Spleen (tissue), 11 donors: ENCODE data around the gene MGRN1. TPM values are rescaled to one million over a fixed set of nuclear protein-coding genes. Genes with fewer than 3 reads are reported as not detected.

Experiments
- DNase-seq: peaks from one replicate; pipeline ENCODE4 v3.0.0-alpha.2; 2020
- H3K27ac ChIP-seq, 8 donors: fragments of 200-600 bp; sonication (generic) in 7 of 8; 1 replicate in 4 of 8; 2 replicates in 4 of 8; pipeline versions ENCODE4 v1.5.0 to v1.8.0; 2016 to 2021; ENCODE audit warnings: inconsistent platforms in 4 of 8, mild to moderate bottlenecking in 4 of 8, moderate library complexity in 1 of 8
- H3K27me3 ChIP-seq, 7 donors: fragments of 200-600 bp; sonication (generic) in 6 of 7; replicated peaks in 1 of 7; 1 replicate in 4 of 7; 2 replicates in 3 of 7; pipeline versions ENCODE4 v1.5.0 to v1.8.0; 2016 to 2021; ENCODE audit warnings: inconsistent platforms in 3 of 7, mild to moderate bottlenecking in 1 of 7
- H3K36me3 ChIP-seq, 6 donors: fragments of 200-600 bp; sonication (generic) in 5 of 6; 1 replicate in 4 of 6; 2 replicates in 2 of 6; pipeline versions ENCODE4 v1.5.0 to v1.8.0; 2016 to 2021; ENCODE audit warnings: inconsistent platforms in 2 of 6
- H3K4me1 ChIP-seq, 6 donors: fragments of 200-600 bp; sonication (generic) in 5 of 6; 1 replicate in 3 of 6; 2 replicates in 3 of 6; pipeline versions ENCODE4 v1.5.0 to v1.8.0; 2016 to 2021; ENCODE audit warnings: inconsistent platforms in 3 of 6
- H3K4me3 ChIP-seq, 8 donors: fragments of 200-600 bp; sonication (generic) in 7 of 8; 1 replicate in 4 of 8; 2 replicates in 4 of 8; pipeline versions ENCODE4 v1.5.0 to v1.8.0; 2016 to 2021; ENCODE audit warnings: inconsistent platforms in 4 of 8, mild to moderate bottlenecking in 4 of 8, moderate library complexity in 2 of 8
- H3K9me3 ChIP-seq, 8 donors: fragments of 200-600 bp; sonication (generic) in 7 of 8; 1 replicate in 4 of 8; 2 replicates in 4 of 8; pipeline versions ENCODE4 v1.5.0 to v1.8.0; 2016 to 2021; ENCODE audit warnings: inconsistent platforms in 4 of 8
- CTCF ChIP-seq, 11 experiments: fragments of 200-600 bp in 7 of 11; fragments of 450-650 bp in 4 of 11; sonication (generic) in 4 of 11; IDR thresholded peaks in 8 of 11; conservative IDR thresholded peaks in 3 of 11; 1 replicate in 7 of 11; 2 replicates in 4 of 11; pipeline versions ENCODE4 v1.4.0 to v1.8.0; 2016 to 2021; ENCODE audit warnings: antibody characterized with exemption in 11 of 11, inconsistent platforms in 4 of 11, mild to moderate bottlenecking in 1 of 11
- POLR2A ChIP-seq, 3 donors: fragments of 450-650 bp; IDR thresholded peaks; one replicate each; pipeline ENCODE4 v1.5.1; 2017; ENCODE audit warnings: antibody characterized with exemption in 3 of 3, mild to moderate bottlenecking in 1 of 3
- POLR2AphosphoS5 ChIP-seq, 3 donors: sonication (generic); formaldehyde crosslinking; IDR thresholded peaks; one replicate each; pipeline ENCODE4 v1.5.1; 2017; ENCODE audit warnings: antibody characterized with exemption in 3 of 3
- WGBS, 5 donors: extraction: QIAGEN DNeasy Blood & Tissue Kit in 3 of 5; methylation state at CpG; one replicate each; pipeline versions ENCODE4 v1.1.5 to v1.1.7; 2013 to 2018; 5-methylcytosine and 5-hydroxymethylcytosine counted together
- intact Hi-C: fragments of 100-400 bp; cut with DNase I; formaldehyde crosslinking; loops from one replicate; pipeline ENCODE4 v1.15.0; 2023; ENCODE audit warnings: low total_unique reads
- polyA plus RNA-seq, 3 donors: library from polyadenylated mRNA; stranded (reverse); fragments of 200-250 nt; gene quantifications; one replicate each; pipeline ENCODE4 v1.2.1, GENCODE V29; 2013
- total RNA-seq, 7 donors: library from RNA; depleted of rRNA in 3 of 7; stranded (reverse); fragments of >200 nt in 3 of 7; fragmentation: NEBNext Ultra II Directional in 4 of 7; extraction: Animal tissue kit (Norgen Biotek cat#: 25700) in 4 of 7; gene quantifications; one replicate each; pipeline versions ENCODE4 v1.1.0 to v1.2.1, GENCODE V29; 2016 to 2021
- donor health status: healthy with polysubstance abuse.
- donor health status: DM: no; HTN: no; CAD: no; lungs with moderate emphysema.
- donor health status: DM: no; HTN: no; CAD: no.
- donor health status: Bipolar disorder and iron deficiency.
- donor health status: healthy.
- donor health status: DM: no; HTN: no; CAD: no.
- donor health status: DM: yes; HTN: yes; CAD: no.

Gene MGRN1
- total and polyA plus RNA-seq, 10 donors, result 7.6 to 132 (median 75.1) TPM

- peak overlapping the region in 1 of 8 donors; percentile 41 for H3K4me3 ChIP-seq
- H3K27me3 ChIP-seq, result no peaks in the 10 kb centered on the region
- TF ChIP-seq POLR2A (IDR thresholded peaks at IDR 0.05) (no peak), POLR2AphosphoS5 (IDR thresholded peaks at IDR 0.05) (peak; percentile 65 to 79 (median 73)), CTCF (IDR thresholded peaks at IDR 0.05 in 8 of 11, conservative IDR thresholded peaks at IDR 0.05 in 3 of 11) (no peak)
- H3K27ac ChIP-seq, result peak overlapping the region; percentile 42 to 89 (median 81)
- intact Hi-C loops, result no loop called here
- peak; percentile 91 for DNase-seq
- H3K4me1 ChIP-seq, result peaks cover 40 to 68% (median 54%) of the 10 kb centered on the region in 6 donors
- no peaks in the 10 kb centered on the region for H3K9me3 ChIP-seq
- H3K36me3 ChIP-seq, result peaks cover 0 to 93% (median 39%) of the 10 kb centered on the region in 6 donors
- 25 to 40% (median 36%) methylated on average over 21 to 26 of the region's 26 CpGs for WGBS, 5 donors
Measured at GRCh38 chr16:4664538-4665418, 40.2 kb downstream of the MGRN1 start.

- no peaks in the 10 kb centered on the region for H3K27me3 ChIP-seq
- peaks cover 26 to 49% (median 35%) of the 10 kb centered on the region in 6 donors for H3K4me1 ChIP-seq
- WGBS, 5 donors, result 81 to 90% (median 86%) methylated on average over 13 to 20 of the region's 20 CpGs
- no peak for DNase-seq
- H3K27ac ChIP-seq, result peak overlapping the region in 4 of 8 donors; percentile 9 to 85 (median 84)
- intact Hi-C loops, result no loop called here
- H3K4me3 ChIP-seq, result no peak overlapping the region
- peaks cover 0 to 93% (median 53%) of the 10 kb centered on the region in 6 donors for H3K36me3 ChIP-seq
- TF ChIP-seq POLR2A (IDR thresholded peaks at IDR 0.05) (no peak), POLR2AphosphoS5 (IDR thresholded peaks at IDR 0.05) (peak in 1 of 3 donors; percentile 18), CTCF (IDR thresholded peaks at IDR 0.05 in 8 of 11, conservative IDR thresholded peaks at IDR 0.05 in 3 of 11) (peak in 1 of 11 experiments; percentile 4)
- H3K9me3 ChIP-seq, result no peaks in the 10 kb centered on the region
Measured at GRCh38 chr16:4666537-4667202, 42.0 kb downstream of the MGRN1 start.

GRCh38 chr16:4667203-4667963 is 42.8 kb downstream of the MGRN1 start:
- intact Hi-C loops, result no loop called here
- Histone ChIP-seq H3K27ac (peak overlapping the region in 2 of 8 donors; percentile 7 to 9), H3K36me3 (peaks cover 0 to 93% (median 58%) of the 10 kb centered on the region in 6 donors), H3K27me3 (no peaks in the 10 kb centered on the region), H3K4me1 (peaks cover 26 to 42% (median 33%) of the 10 kb centered on the region in 6 donors), H3K9me3 (no peaks in the 10 kb centered on the region), H3K4me3 (no peak overlapping the region)
- DNase-seq, result no peak
- TF ChIP-seq POLR2A (IDR thresholded peaks at IDR 0.05) (no peak), POLR2AphosphoS5 (IDR thresholded peaks at IDR 0.05) (no peak), CTCF (IDR thresholded peaks at IDR 0.05 in 8 of 11, conservative IDR thresholded peaks at IDR 0.05 in 3 of 11) (no peak)
- 90 to 96% (median 92%) methylated on average over 20 of the region's 20 CpGs for WGBS, 5 donors
